PC-9 (cell line): ENCODE measurements around the gene LACTB. TPM values are rescaled to one million over a fixed set of nuclear protein-coding genes. Genes with fewer than 3 reads are reported as not detected.
"Not testable (repeated sequence)": the region's sequence is repeated elsewhere in the genome, so short reads cannot be mapped to it uniquely, and the experiment has no call there.

Experiments used
- BruUV-seq: library from RNA; stranded (reverse); fragments of 400-500 nt; replicated peaks from 2 replicates; lab custom pipeline; 2021; lab: Mats Ljungman, UMichigan
- CTCF ChIA-PET: fragments of 300-600 bp; sonication (Branson Sonifier 250); formaldehyde crosslinking; loops from one replicate; lab custom pipeline; 2022; ENCODE audit warnings: antibody characterized with exemption; lab: Charles Lee
- POLR2A ChIA-PET: fragments of 300-600 bp; sonication (Branson Sonifier 250); formaldehyde crosslinking; loops from one replicate; lab custom pipeline; 2022; ENCODE audit warnings: antibody characterized with exemption; ENCODE audit not compliant: unreplicated experiment; lab: Charles Lee
- DNase-seq, 2 experiments: peaks; one replicate each; pipeline versions ENCODE4 v3.0.0 to v3.0.0-alpha.2; 2015 to 2022; ENCODE audit warnings: mixed read lengths in 1 of 2
- H2AFZ ChIP-seq: fragments of 200-600 bp; sonication (generic); 2 replicates; pipeline ENCODE4 v1.8.1; 2017; ENCODE audit warnings: antibody characterized with exemption
- H3F3A ChIP-seq: fragments of 200-600 bp; sonication (generic); 2 replicates; pipeline ENCODE4 v1.8.1; 2017; ENCODE audit warnings: antibody characterized with exemption, mild to moderate bottlenecking, low read depth; ENCODE audit not compliant: insufficient read depth
- H3K27ac ChIP-seq: fragments of 200-600 bp; sonication (generic); 2 replicates; pipeline ENCODE4 v1.6.1; 2016; ENCODE audit warnings: mixed run types
- H3K27me3 ChIP-seq: fragments of 200-600 bp; sonication (generic); 2 replicates; pipeline ENCODE4 v1.6.1; 2016; ENCODE audit warnings: low read depth, mixed run types; ENCODE audit not compliant: insufficient read depth
- H3K36me3 ChIP-seq: fragments of 200-600 bp; sonication (generic); 2 replicates; pipeline ENCODE4 v1.6.1; 2016; ENCODE audit warnings: low read depth, mixed run types
- H3K4me1 ChIP-seq: fragments of 200-600 bp; sonication (generic); replicated peaks from 2 replicates; pipeline ENCODE4 v1.6.1; 2016; ENCODE audit warnings: mixed run types; ENCODE audit not compliant: insufficient read depth
- H3K4me2 ChIP-seq: fragments of 200-600 bp; sonication (generic); 2 replicates; pipeline ENCODE4 v1.6.1; 2017; ENCODE audit warnings: mixed run types
- H3K4me3 ChIP-seq: fragments of 200-600 bp; sonication (generic); 2 replicates; pipeline ENCODE4 v1.6.1; 2016; ENCODE audit warnings: mixed run types
- H3K79me2 ChIP-seq: fragments of 200-600 bp; sonication (generic); 2 replicates; pipeline ENCODE4 v1.6.1; 2017; ENCODE audit warnings: low read depth, mixed run types
- H3K9me2 ChIP-seq: fragments of 200-600 bp; sonication (generic); 2 replicates; pipeline ENCODE4 v1.8.1; 2017; ENCODE audit warnings: mild to moderate bottlenecking; ENCODE audit not compliant: insufficient read depth
- H3K9me3 ChIP-seq: fragments of 200-600 bp; sonication (generic); 2 replicates; pipeline ENCODE4 v1.8.1; 2016; ENCODE audit warnings: low read depth; ENCODE audit not compliant: insufficient read depth
- H4K20me1 ChIP-seq: fragments of 200-600 bp; sonication (generic); 2 replicates; pipeline ENCODE4 v1.8.1; 2017; ENCODE audit not compliant: insufficient read depth
- EZH2 ChIP-seq: fragments of 200-600 bp; sonication (generic); IDR thresholded peaks from 2 replicates; pipeline ENCODE4 v1.8.0; 2017; ENCODE audit warnings: antibody characterized with exemption, low read depth
- intact Hi-C: fragments of 100-400 bp; cut with micrococcal nuclease; formaldehyde crosslinking; loops from one replicate; pipeline ENCODE4 v1.10.0; 2022; ENCODE audit not compliant: unreplicated experiment
- total RNA-seq: library from RNA; stranded (reverse); gene quantifications from 2 replicates; pipeline ENCODE4 v1.2.3, GENCODE V29; 2021
- TF ChIP-seq, protein P1 (sequence below): fragments of 200-600 bp; sonication (generic); conservative IDR thresholded peaks from 2 replicates; pipeline ENCODE4 v1.6.1; 2017; ENCODE audit warnings: mixed run types, antibody characterized with exemption, mild to moderate bottlenecking, moderate library complexity

LACTB gene
- total RNA-seq, 1 experiment from 2014 or later, result 17.1 TPM

DNA sequence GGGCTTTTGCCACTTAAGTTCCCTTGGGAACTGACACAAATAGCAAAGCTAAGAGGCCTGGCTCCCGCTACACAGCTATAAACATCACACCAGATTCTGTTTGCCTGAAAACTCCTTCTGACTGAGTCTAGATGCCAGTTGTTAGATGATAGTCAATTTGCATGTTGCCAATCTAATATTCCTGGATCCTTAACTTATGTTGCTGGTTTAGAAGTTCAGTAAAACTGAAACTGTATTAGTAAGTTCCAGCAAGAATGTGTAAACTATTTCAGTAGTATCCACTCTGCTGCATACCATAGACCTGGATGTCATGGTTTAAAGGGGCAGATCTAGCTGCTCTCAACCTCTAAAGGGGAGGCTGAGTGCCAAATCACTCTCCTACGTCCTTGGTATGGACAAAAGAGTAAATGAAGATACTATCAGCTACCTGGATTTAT, 27.1 kb upstream of the LACTB start:
- intact Hi-C loops, result loop anchor here (5.0 kb wide), 2 partner anchors 197 to 242 kb away; no protein-coding TSS in a partner anchor
- CTCF ChIA-PET, result interaction anchor here (0.6 to 1.3 kb wide), 4 partner anchors 47 to 352 kb away, joined by 3 to 6 read pairs (median 4); no protein-coding TSS in a partner anchor
- no peak for DNase-seq

DNA sequence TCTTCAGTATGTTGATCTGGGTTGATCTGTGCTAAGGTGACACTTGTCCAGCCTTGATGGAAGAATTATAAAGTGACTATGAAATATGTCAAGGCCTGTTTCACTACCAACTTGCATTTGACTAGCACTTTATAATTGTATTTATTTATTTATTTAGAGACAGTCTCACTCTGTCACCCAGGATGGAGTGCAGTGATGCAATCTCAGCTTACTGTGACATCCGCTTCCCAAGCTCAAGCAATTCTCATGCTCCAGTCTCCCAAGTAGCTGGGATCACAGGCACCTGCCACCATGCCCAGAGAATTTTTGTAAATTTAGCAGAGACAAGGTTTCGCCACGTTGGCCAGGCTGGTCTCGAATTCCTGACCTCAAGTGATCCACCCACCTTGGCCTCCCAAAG, 25.5 kb upstream of the LACTB start:
- Histone ChIP-seq H2AFZ (no peak overlapping the region), H3K9me3 (no peaks in the 10 kb centered on the region), H3K4me2 (no peak overlapping the region), H3K27ac (no peak overlapping the region), H4K20me1 (no peaks in the 10 kb centered on the region), H3K4me1 (no peaks in the 10 kb centered on the region), H3K36me3 (no peaks in the 10 kb centered on the region), H3K27me3 (no peaks in the 10 kb centered on the region), H3K9me2 (no peaks in the 10 kb centered on the region), H3F3A (no peaks in the 10 kb centered on the region), H3K79me2 (no peaks in the 10 kb centered on the region), H3K4me3 (no peak overlapping the region)
- ChIA-PET POLR2A (no interaction called here), CTCF (no interaction called here)
- DNase-seq, result no peak
- BruUV-seq, result no TSS peak
- intact Hi-C loops, result no loop called here
- TF ChIP-seq, protein P1, sequence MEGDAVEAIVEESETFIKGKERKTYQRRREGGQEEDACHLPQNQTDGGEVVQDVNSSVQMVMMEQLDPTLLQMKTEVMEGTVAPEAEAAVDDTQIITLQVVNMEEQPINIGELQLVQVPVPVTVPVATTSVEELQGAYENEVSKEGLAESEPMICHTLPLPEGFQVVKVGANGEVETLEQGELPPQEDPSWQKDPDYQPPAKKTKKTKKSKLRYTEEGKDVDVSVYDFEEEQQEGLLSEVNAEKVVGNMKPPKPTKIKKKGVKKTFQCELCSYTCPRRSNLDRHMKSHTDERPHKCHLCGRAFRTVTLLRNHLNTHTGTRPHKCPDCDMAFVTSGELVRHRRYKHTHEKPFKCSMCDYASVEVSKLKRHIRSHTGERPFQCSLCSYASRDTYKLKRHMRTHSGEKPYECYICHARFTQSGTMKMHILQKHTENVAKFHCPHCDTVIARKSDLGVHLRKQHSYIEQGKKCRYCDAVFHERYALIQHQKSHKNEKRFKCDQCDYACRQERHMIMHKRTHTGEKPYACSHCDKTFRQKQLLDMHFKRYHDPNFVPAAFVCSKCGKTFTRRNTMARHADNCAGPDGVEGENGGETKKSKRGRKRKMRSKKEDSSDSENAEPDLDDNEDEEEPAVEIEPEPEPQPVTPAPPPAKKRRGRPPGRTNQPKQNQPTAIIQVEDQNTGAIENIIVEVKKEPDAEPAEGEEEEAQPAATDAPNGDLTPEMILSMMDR, result no peak
- TF ChIP-seq EZH2, result no peak

More for the DNA sequence above, 27.1 kb upstream of the LACTB start:
- Histone ChIP-seq H3K4me1 (no peaks in the 10 kb centered on the region), H3K9me2 (no peaks in the 10 kb centered on the region), H3K27me3 (no peaks in the 10 kb centered on the region), H4K20me1 (no peaks in the 10 kb centered on the region), H3K4me3 (no peak overlapping the region), H3K9me3 (no peaks in the 10 kb centered on the region), H3K79me2 (no peaks in the 10 kb centered on the region), H3K36me3 (no peaks in the 10 kb centered on the region), H3F3A (no peaks in the 10 kb centered on the region), H3K4me2 (no peak overlapping the region), H3K27ac (no peak overlapping the region), H2AFZ (no peak overlapping the region)
- TF ChIP-seq, protein P1, result no peak
- no peak for TF ChIP-seq EZH2
- POLR2A ChIA-PET, result interaction anchor here (0.7 kb wide), 1 partner anchor 672 kb away, joined by 4 read pairs; no protein-coding TSS in a partner anchor
- BruUV-seq, result no TSS peak

DNA sequence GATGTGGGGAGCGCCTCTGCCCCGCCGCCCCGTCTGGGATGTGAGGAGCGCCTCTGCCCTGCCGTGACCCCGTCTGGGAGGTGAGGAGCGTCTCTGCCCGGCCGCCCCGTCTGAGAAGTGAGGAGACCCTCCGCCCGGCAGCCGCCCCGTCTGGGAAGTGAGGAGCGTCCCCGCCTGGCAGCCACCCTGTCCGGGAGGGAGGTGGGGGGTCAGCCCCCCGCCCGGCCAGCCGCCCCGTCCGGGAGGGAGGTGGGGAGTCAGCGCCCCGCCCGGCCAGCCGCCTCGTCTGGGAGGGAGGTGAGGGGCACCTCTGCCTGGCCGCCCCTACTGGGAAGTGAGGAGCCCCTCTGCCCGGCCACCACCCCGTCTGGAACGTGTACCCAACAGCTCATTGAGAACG, 22.8 kb upstream of the LACTB start:
- H3K27me3 ChIP-seq, H4K20me1 ChIP-seq, POLR2A ChIA-PET, H3F3A ChIP-seq, H2AFZ ChIP-seq, H3K4me1 ChIP-seq, DNase-seq, H3K27ac ChIP-seq, BruUV-seq, H3K4me3 ChIP-seq, H3K36me3 ChIP-seq, H3K9me2 ChIP-seq, H3K9me3 ChIP-seq, intact Hi-C loops, H3K79me2 ChIP-seq, H3K4me2 ChIP-seq, CTCF ChIA-PET: not testable (repeated sequence)

DNA sequence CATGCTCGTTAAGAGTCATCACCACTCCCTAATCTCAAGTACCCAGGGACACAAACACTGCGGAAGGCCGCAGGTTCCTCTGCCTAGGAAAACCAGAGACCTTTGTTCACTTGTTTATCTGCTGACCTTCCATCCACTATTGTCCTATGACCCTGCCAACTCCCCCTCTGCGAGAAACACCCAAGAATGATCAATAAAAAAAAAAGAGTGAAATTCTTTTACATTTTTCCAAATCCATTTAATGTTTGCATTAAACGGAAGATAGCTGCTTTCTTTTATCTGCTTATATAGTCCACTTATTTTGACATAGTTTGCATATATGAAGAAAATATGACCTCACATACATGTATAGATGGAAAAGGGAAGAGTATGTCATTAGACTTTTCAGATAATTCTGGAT, 22.1 kb upstream of the LACTB start:
- H3K9me3 ChIP-seq, H3K4me2 ChIP-seq, H3K4me1 ChIP-seq, intact Hi-C loops, H3F3A ChIP-seq, POLR2A ChIA-PET, CTCF ChIA-PET, H2AFZ ChIP-seq, DNase-seq, H3K27ac ChIP-seq, H3K9me2 ChIP-seq, H3K4me3 ChIP-seq, H3K79me2 ChIP-seq, H3K36me3 ChIP-seq, H3K27me3 ChIP-seq, H4K20me1 ChIP-seq, BruUV-seq: not testable (repeated sequence)
